OCI-LY3 (cell line): ENCODE measurements around the gene COL3A1.

Experiments used
- EZH2phosphoT487 ChIP-seq: fragments of 200-600 bp; shearing (Covaris generic); IDR thresholded peaks from 2 replicates; pipeline ENCODE4 v1.6.1; 2018; ENCODE audit warnings: antibody characterized with exemption, mixed run types, low read depth
- TF ChIP-seq, protein P1 (sequence below): fragments of 200-600, 300-600 bp; sonication (generic); IDR thresholded peaks from 2 replicates; pipeline ENCODE4 v1.5.1; 2014; ENCODE audit warnings: antibody characterized with exemption, low read length, low read depth

DNA sequence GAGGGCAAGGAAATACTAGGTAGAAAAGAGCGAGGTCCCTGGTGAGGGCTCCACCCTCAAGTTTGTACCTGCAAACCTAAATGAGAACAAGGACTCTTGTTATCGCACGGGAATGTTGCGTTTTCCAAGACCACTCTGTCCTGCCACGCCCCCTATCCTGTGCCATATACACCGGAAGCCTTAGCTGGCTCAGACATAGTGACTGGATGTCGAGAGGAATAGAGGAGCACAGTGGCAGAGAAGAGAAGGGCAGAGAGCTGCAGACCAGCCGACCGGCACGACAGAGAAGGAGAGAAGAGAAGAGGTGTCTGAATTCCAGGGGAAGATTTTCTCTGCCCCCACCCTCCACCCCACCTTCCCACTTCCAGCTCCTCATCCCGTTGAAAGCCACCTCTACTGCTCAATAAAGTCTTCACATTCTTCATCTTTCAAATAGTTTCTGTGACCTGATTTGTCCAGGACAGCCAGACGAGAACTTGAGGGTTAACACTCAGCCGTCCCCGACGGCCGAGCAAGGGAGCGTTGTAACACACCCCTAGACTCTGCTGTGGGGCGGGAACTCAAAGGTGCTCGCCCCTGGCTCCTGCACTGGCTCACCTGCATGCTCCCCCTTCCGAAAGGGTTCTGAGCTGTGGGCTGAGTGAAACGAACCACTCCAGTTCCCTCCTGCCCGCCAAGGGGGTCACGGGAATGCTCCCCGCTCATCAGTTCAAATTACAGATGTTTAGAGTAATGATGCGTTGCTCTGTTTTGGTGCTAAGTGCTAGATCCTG lies 24.9 kb upstream of the COL3A1 start:
- TF ChIP-seq, protein P1, sequence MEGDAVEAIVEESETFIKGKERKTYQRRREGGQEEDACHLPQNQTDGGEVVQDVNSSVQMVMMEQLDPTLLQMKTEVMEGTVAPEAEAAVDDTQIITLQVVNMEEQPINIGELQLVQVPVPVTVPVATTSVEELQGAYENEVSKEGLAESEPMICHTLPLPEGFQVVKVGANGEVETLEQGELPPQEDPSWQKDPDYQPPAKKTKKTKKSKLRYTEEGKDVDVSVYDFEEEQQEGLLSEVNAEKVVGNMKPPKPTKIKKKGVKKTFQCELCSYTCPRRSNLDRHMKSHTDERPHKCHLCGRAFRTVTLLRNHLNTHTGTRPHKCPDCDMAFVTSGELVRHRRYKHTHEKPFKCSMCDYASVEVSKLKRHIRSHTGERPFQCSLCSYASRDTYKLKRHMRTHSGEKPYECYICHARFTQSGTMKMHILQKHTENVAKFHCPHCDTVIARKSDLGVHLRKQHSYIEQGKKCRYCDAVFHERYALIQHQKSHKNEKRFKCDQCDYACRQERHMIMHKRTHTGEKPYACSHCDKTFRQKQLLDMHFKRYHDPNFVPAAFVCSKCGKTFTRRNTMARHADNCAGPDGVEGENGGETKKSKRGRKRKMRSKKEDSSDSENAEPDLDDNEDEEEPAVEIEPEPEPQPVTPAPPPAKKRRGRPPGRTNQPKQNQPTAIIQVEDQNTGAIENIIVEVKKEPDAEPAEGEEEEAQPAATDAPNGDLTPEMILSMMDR = no peak
- no peak for TF ChIP-seq EZH2phosphoT487
